GM19351 (cell line): ENCODE results near the gene LARGE1.

ENCODE experiments used
- ATAC-seq: cut with Tn5 transposase; IDR thresholded peaks from one replicate; pipeline ENCODE4 v1.9.1; 2021; ENCODE audit warnings: mild to moderate bottlenecking, moderate library complexity; ENCODE audit not compliant: unreplicated experiment

Gene LARGE1

GRCh38 chr22:33828302-33828701 lies 92.0 kb downstream of the LARGE1 start:
- no peak for ATAC-seq

- ATAC-seq: no peak
Measured at GRCh38 chr22:33825761-33826160, 94.5 kb downstream of the LARGE1 start.

- no peak for ATAC-seq
Measured at GRCh38 chr22:33823552-33823951, 96.7 kb downstream of the LARGE1 start.

GRCh38 chr22:33821290-33821689 lies 99.0 kb downstream of the LARGE1 start:
- ATAC-seq: no peak

GRCh38 chr22:33819743-33820142 lies 100.5 kb downstream of the LARGE1 start:
- ATAC-seq: no peak

- ATAC-seq: no peak
Measured at GRCh38 chr22:33817512-33818127, 102.7 kb downstream of the LARGE1 start.

GRCh38 chr22:33812360-33812977 lies 107.8 kb downstream of the LARGE1 start:
- ATAC-seq: no peak

GRCh38 chr22:33811686-33812085 lies 108.6 kb downstream of the LARGE1 start:
- ATAC-seq: no peak

GRCh38 chr22:33811208-33811607 lies 109.1 kb downstream of the LARGE1 start:
- ATAC-seq: no peak

- no peak for ATAC-seq
Measured at GRCh38 chr22:33807470-33807869, 112.8 kb downstream of the LARGE1 start.

- no peak for ATAC-seq
Measured at GRCh38 chr22:33806191-33806590, 114.1 kb downstream of the LARGE1 start.

- ATAC-seq: no peak
Measured at GRCh38 chr22:33803371-33804282, 116.6 kb downstream of the LARGE1 start.

- no peak for ATAC-seq
Measured at GRCh38 chr22:33798401-33798800, 121.9 kb downstream of the LARGE1 start.

- ATAC-seq: no peak
Measured at GRCh38 chr22:33796494-33796893, 123.8 kb downstream of the LARGE1 start.

GRCh38 chr22:33793475-33793874 lies 126.8 kb downstream of the LARGE1 start:
- no peak for ATAC-seq

- no peak for ATAC-seq
Measured at GRCh38 chr22:33792832-33793231, 127.4 kb downstream of the LARGE1 start.

- ATAC-seq: no peak
Measured at GRCh38 chr22:33789690-33790253, 130.5 kb downstream of the LARGE1 start.

GRCh38 chr22:33788927-33789326 lies 131.3 kb downstream of the LARGE1 start:
- ATAC-seq: no peak

- peak; percentile 72 for ATAC-seq
Measured at GRCh38 chr22:33787645-33788456, 132.4 kb downstream of the LARGE1 start.

GRCh38 chr22:33786149-33786548 lies 134.1 kb downstream of the LARGE1 start:
- ATAC-seq: no peak
